ENCODE results near the gene UTF1. TPM values are rescaled to one million over a fixed set of nuclear protein-coding genes. Genes with fewer than 3 reads are reported as not detected.

The UTF1 gene
- total and polyA plus RNA-seq, 2 of the 8 experiments (the other 6 are each of a cell fraction or from before 2014, with no cell fraction given), result 0.47 to 21.8 TPM

DNA sequence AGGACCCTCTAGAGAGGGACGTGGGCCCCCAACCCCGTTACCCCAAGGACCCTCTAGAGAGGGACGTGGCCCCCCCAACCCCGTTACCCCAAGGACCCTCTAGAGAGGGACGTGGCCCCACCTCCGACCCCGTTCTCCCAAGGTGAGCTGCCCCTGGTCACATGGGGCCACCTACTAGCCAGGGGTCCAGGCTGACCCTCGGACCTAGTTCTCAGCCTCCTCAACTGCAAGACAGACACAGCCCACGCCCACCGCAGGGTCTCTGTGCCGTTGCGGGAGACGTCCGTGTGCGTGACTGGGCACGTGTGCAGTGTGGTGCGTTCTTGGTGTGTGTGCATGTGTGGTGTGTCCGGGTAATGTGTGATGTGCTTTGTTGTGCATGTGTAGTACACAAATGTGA, 21.6 kb upstream of the UTF1 start:
- Histone ChIP-seq H3K14ac (ENCODE audit: insufficient read length) (peak overlapping the region; percentile 50), H3K4me1 (replicated peaks in 1 of 4; ENCODE audit: control insufficient read depth in 3 of 4, insufficient read depth in 4 of 4, low read length in 3 of 4) (no peaks in the 10 kb centered on the region), H3K56ac (replicated peaks; ENCODE audit: insufficient read length, low read depth, low read length) (no peak overlapping the region), H3K9ac (replicated peaks in 1 of 4; ENCODE audit: extremely low read depth in 1 of 4, low read depth in 3 of 4, low read length in 3 of 4) (no peak overlapping the region), H4K5ac (ENCODE audit: insufficient read length, low read depth, low read length) (no peak overlapping the region), H4K8ac (ENCODE audit: extremely low read depth, insufficient read depth, low read length) (no peak overlapping the region), H3K9me3 (ENCODE audit: insufficient read depth in 2 of 2, low read depth in 1 of 2, low read length in 1 of 2) (no peaks in the 10 kb centered on the region; a peak in 1 of 4 replicates), H2AK5ac (ENCODE audit: low read depth, low read length) (peak overlapping the region; percentile 95; the same call in 1 of the 2 replicates), H3K23me2 (ENCODE audit: low read depth, low read length) (peaks cover 8% of the 10 kb centered on the region), H2BK5ac (ENCODE audit: low read depth, low read length) (peak overlapping the region; percentile 63), H3K4ac (replicated peaks; ENCODE audit: insufficient read length, low read depth, low read length) (no peak overlapping the region), H3K4me2 (ENCODE audit: insufficient read depth in 1 of 2, low read depth in 2 of 2, low read length in 2 of 2) (no peak overlapping the region), H3K27ac (ENCODE audit: low read depth, low read length) (no peak overlapping the region), H3K36me3 (ENCODE audit: control insufficient read depth in 2 of 4, insufficient read depth in 4 of 4, low read length in 3 of 4) (peaks cover 0 to 6% (median 0%) of the 10 kb centered on the region in 4 experiments; a peak in 3 of 8 replicates), H2AFZ (ENCODE audit: low read length) (no peak overlapping the region), H3K23ac (ENCODE audit: insufficient read length) (no peak overlapping the region), H3K79me2 (ENCODE audit: control insufficient read depth in 1 of 2, insufficient read depth in 2 of 2, low read length in 2 of 2) (no peaks in the 10 kb centered on the region), H2BK12ac (ENCODE audit: low read depth, low read length) (peak overlapping the region; percentile 43; the same call in 1 of the 2 replicates), H4K20me1 (replicated peaks in 1 of 2; ENCODE audit: control insufficient read depth in 1 of 2, insufficient read depth in 2 of 2, low read length in 2 of 2) (peaks cover 2 to 12% of the 10 kb centered on the region in 2 experiments), H2BK120ac (replicated peaks; ENCODE audit: low read depth, low read length) (no peak overlapping the region), H3K27me3 (replicated peaks in 1 of 4; ENCODE audit: control insufficient read depth in 3 of 4, extremely low read depth in 1 of 4, insufficient read depth in 3 of 4, low read length in 3 of 4) (no peaks in the 10 kb centered on the region; a peak in 1 of 7 replicates), H2BK20ac (ENCODE audit: low read length) (0 out of 2 replicates have a peak overlapping the region, but pooled peaks have one; percentile 75), H3K4me3 (ENCODE audit: extremely low read depth in 1 of 4, insufficient read depth in 2 of 4, low read depth in 3 of 4, low read length in 4 of 4) (no peak overlapping the region), H4K91ac (replicated peaks; ENCODE audit: insufficient read length, low read length) (peak overlapping the region; percentile 55), H2BK15ac (ENCODE audit: low read length) (no peak overlapping the region; the same call in 1 of the 2 replicates), H3K79me1 (ENCODE audit: low read depth, low read length) (no peaks in the 10 kb centered on the region), H3K18ac (ENCODE audit: extremely low read depth, low read length) (no peak overlapping the region)
- ChIA-PET CTCF (ENCODE audit: partially characterized antibody) (no interaction called here), POLR2A (ENCODE audit: partially characterized antibody) (no interaction called here)
- WGBS, 2 experiments (ENCODE audit: extremely low coverage in 1 of 2, insufficient coverage in 1 of 2, insufficient read length in 1 of 2, insufficient replicate concordance in 2 of 2, low coverage in 1 of 2, low lambda C conversion rate in 2 of 2, missing lambda C conversion rate in 1 of 2), result 99% methylated on average over 13 of the region's 18 CpGs; no CpG with 5 or more reads in 1 of the 2 experiments
- TF ChIP-seq JUND (IDR thresholded peaks at IDR 0.05; ENCODE audit: low read length), result no peak
- DNase-seq (ENCODE audit: low read depth in 1 of 2, low spot score in 2 of 2) (no peak), FAIRE-seq (no peak)
